ENCODE measurements around the gene ARHGEF17. TPM values are rescaled to one million over a fixed set of nuclear protein-coding genes. Genes with fewer than 3 reads are reported as not detected.

ARHGEF17 gene
- total and polyA plus RNA-seq, 3 donors from 2014 or later = 29.4 to 58.5 (median 50.1) TPM

- no peaks in the 10 kb centered on the region for H3K27me3 ChIP-seq
- H3K9me3 ChIP-seq = no peaks in the 10 kb centered on the region
- H3K27ac ChIP-seq = peak overlapping the region; percentile 14 to 26
- WGBS, 2 donors = 78 to 83% methylated on average over 2 to 3 of the region's 3 CpGs
- H3K36me3 ChIP-seq (ENCODE audit: low read depth, missing control alignments) = no peaks in the 10 kb centered on the region
- intact Hi-C loops (cut with DNase I; ENCODE audit: low total_unique reads) = no loop called here
- no peak for TF ChIP-seq POLR2A (IDR thresholded peaks at IDR 0.05)
- no peak for TF ChIP-seq CTCF (IDR thresholded peaks at IDR 0.05)
- H3K4me3 ChIP-seq = no peak overlapping the region
- H3K4me1 ChIP-seq = peaks cover 73% of the 10 kb centered on the region
- DNase-seq = no peak
Observed at GRCh38 chr11:73317803-73318202, 9.7 kb downstream of the ARHGEF17 start.

GRCh38 chr11:73318501-73319011, 10.5 kb downstream of the ARHGEF17 start:
- Histone ChIP-seq H3K36me3 (ENCODE audit: low read depth, missing control alignments) (no peaks in the 10 kb centered on the region), H3K27me3 (no peaks in the 10 kb centered on the region), H3K4me1 (peaks cover 76% of the 10 kb centered on the region), H3K9me3 (no peaks in the 10 kb centered on the region), H3K27ac (no peak overlapping the region), H3K4me3 (no peak overlapping the region)
- intact Hi-C loops (cut with DNase I; ENCODE audit: low total_unique reads) = no loop called here
- TF ChIP-seq POLR2A (IDR thresholded peaks at IDR 0.05) (no peak), CTCF (IDR thresholded peaks at IDR 0.05) (no peak)
- no peak for DNase-seq
- WGBS, 2 donors = 68 to 73% methylated on average over 8 of the region's 8 CpGs

- H3K4me1 ChIP-seq = peaks cover 74% of the 10 kb centered on the region
- intact Hi-C loops (cut with DNase I; ENCODE audit: low total_unique reads) = no loop called here
- TF ChIP-seq POLR2A (IDR thresholded peaks at IDR 0.05) (no peak), CTCF (IDR thresholded peaks at IDR 0.05) (no peak)
Observed at GRCh38 chr11:73320763-73321603, 12.9 kb downstream of the ARHGEF17 start.

GRCh38 chr11:73321604-73322381, 13.7 kb downstream of the ARHGEF17 start:
- Histone ChIP-seq H3K27me3 (no peaks in the 10 kb centered on the region), H3K4me1 (peaks cover 75% of the 10 kb centered on the region), H3K9me3 (no peaks in the 10 kb centered on the region), H3K4me3 (no peak overlapping the region), H3K27ac (peak overlapping the region; percentile 76 to 90), H3K36me3 (ENCODE audit: low read depth, missing control alignments) (no peaks in the 10 kb centered on the region)
- 32 to 46% methylated on average over 7 to 10 of the region's 10 CpGs for WGBS, 2 donors
- DNase-seq = no peak
- TF ChIP-seq CTCF (IDR thresholded peaks at IDR 0.05) (no peak), POLR2A (IDR thresholded peaks at IDR 0.05) (no peak)
- intact Hi-C loops (cut with DNase I; ENCODE audit: low total_unique reads) = no loop called here

More at GRCh38 chr11:73320763-73321603, 12.9 kb downstream of the ARHGEF17 start:
- Histone ChIP-seq H3K27me3 (no peaks in the 10 kb centered on the region), H3K36me3 (ENCODE audit: low read depth, missing control alignments) (no peaks in the 10 kb centered on the region), H3K4me3 (no peak overlapping the region), H3K9me3 (no peaks in the 10 kb centered on the region), H3K27ac (peak overlapping the region; percentile 76 to 90)
- no peak for DNase-seq
- 48 to 56% methylated on average over 10 of the region's 10 CpGs for WGBS, 2 donors

Data from testis (tissue), 3 donors.